Measurements from ENCODE around the gene MERTK. TPM values are rescaled to one million over a fixed set of nuclear protein-coding genes. Genes with fewer than 3 reads are reported as not detected.
A peak's percentile ranks its signal among the peaks of the same experiment; 100 is the strongest.

Gene MERTK
- total RNA-seq, 1 experiment from 2014 or later: 2.1 TPM

DNA sequence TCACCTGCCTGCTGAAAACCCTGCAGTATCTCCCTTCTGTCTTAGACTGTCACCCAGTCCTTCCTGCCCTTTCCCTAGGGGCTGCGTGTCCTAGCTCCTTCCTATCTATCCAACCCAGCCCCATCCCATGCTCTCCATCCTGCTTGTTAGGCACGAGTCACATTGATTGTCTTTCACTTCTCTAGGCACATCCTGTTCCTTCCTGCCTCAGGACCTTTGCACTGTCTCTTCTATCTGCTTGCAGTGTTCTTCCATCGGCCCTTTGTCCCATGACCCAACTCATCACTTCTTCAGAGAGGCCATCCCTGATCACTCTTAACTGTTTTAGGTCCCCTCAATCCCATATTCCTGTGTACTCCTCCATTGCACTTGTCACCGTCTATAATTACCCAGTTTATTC is 50.4 kb downstream of the MERTK start:
- H3K4me1 Mint-ChIP-seq (ENCODE audit: low read depth, unreplicated experiment): peaks cover 38% of the 10 kb centered on the region
- CTCF ChIA-PET: no interaction called here
- peaks cover 9% of the 10 kb centered on the region for H3K27me3 Mint-ChIP-seq (ENCODE audit: unreplicated experiment)
- DNase-seq: no peak
- BruUV-seq (replicated peaks): no TSS peak
- peaks cover 7% of the 10 kb centered on the region for H3K36me3 Mint-ChIP-seq (ENCODE audit: insufficient read depth, unreplicated experiment)
- no peak overlapping the region for H3K4me3 Mint-ChIP-seq (ENCODE audit: low read depth, unreplicated experiment)
- TF ChIP-seq CTCF (IDR thresholded peaks at IDR 0.05; ENCODE audit: unreplicated experiment): no peak
- intact Hi-C loops (cut with micrococcal nuclease; ENCODE audit: unreplicated experiment): loop anchor here (5.0 kb wide), 1 partner anchor 42 kb away; no protein-coding TSS in a partner anchor
- no peaks in the 10 kb centered on the region for H3K9me3 Mint-ChIP-seq (ENCODE audit: low read depth, unreplicated experiment)
- peak overlapping the region; percentile 1 for H3K27ac Mint-ChIP-seq (ENCODE audit: unreplicated experiment)

DNA sequence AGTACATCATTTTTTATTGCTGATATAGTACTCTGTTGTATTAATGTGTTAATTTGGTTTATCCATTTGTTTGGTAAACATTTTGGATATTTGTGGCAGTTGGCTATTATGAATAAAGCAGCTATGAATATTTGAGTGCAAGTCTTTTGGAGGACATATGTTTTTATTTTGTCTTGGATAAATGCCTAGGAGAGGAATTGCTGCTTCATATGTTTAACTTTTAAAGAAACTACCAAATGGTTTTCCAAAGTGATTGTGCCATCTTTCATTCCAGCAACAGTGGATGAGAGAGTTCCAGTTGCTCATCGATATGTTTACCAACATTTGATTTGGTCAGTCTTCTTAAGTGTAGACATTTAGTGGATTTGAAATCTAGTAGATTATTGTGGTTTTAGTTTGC is 51.8 kb downstream of the MERTK start:
- intact Hi-C loops (cut with micrococcal nuclease; ENCODE audit: unreplicated experiment): no loop called here
- Mint-ChIP-seq H3K4me3 (ENCODE audit: low read depth, unreplicated experiment) (no peak overlapping the region), H3K36me3 (ENCODE audit: insufficient read depth, unreplicated experiment) (peaks cover 7% of the 10 kb centered on the region), H3K27ac (ENCODE audit: unreplicated experiment) (no peak overlapping the region), H3K9me3 (ENCODE audit: low read depth, unreplicated experiment) (no peaks in the 10 kb centered on the region), H3K4me1 (ENCODE audit: low read depth, unreplicated experiment) (peaks cover 38% of the 10 kb centered on the region), H3K27me3 (ENCODE audit: unreplicated experiment) (peaks cover 9% of the 10 kb centered on the region)
- no TSS peak for BruUV-seq (replicated peaks)
- no peak for DNase-seq
- TF ChIP-seq CTCF (IDR thresholded peaks at IDR 0.05; ENCODE audit: unreplicated experiment): no peak
- CTCF ChIA-PET: interaction anchor here (0.6 kb wide), 1 partner anchor 1027 kb away, joined by 4 read pairs; no protein-coding TSS in a partner anchor

GRCh38 chr2:111951486-111951885 is 53.1 kb downstream of the MERTK start:
- Mint-ChIP-seq H3K4me1 (ENCODE audit: low read depth, unreplicated experiment) (peaks cover 29% of the 10 kb centered on the region), H3K27ac (ENCODE audit: unreplicated experiment) (no peak overlapping the region), H3K9me3 (ENCODE audit: low read depth, unreplicated experiment) (no peaks in the 10 kb centered on the region), H3K4me3 (ENCODE audit: low read depth, unreplicated experiment) (no peak overlapping the region), H3K27me3 (ENCODE audit: unreplicated experiment) (peaks cover 9% of the 10 kb centered on the region), H3K36me3 (ENCODE audit: insufficient read depth, unreplicated experiment) (peaks cover 6% of the 10 kb centered on the region)
- no peak for TF ChIP-seq CTCF (IDR thresholded peaks at IDR 0.05; ENCODE audit: unreplicated experiment)
- no peak for DNase-seq
- intact Hi-C loops (cut with micrococcal nuclease; ENCODE audit: unreplicated experiment): no loop called here
- BruUV-seq (replicated peaks): no TSS peak
- CTCF ChIA-PET: no interaction called here

DNA sequence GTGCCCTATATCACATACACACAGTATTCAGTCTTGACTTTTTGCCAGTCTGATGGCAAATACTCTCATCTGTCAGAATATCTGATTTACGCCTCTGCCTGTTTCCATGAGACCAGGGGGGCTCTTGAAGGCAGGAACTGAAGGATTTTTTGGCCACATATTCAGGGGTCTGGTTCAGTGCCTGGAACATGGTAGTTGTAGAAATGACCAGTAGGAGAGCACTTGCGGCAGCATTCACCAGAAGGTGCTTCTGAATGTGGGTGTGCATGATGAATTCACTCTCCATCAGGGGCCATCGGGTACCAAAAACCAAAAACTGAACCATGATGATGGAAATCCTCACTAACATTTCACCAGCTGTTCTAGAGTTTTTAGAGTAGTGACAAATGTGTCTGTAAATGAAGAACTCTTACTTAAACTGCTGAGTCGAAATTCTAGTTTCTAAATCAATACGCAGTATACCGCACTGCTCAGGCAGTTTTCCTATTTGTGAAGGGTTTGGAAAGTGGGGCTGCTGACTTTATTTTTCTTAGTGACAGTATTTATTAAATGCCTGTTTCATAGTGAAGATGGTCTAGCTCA is 54.6 kb downstream of the MERTK start:
- Mint-ChIP-seq H3K4me1 (ENCODE audit: low read depth, unreplicated experiment) (peaks cover 14% of the 10 kb centered on the region), H3K27me3 (ENCODE audit: unreplicated experiment) (peaks cover 9% of the 10 kb centered on the region), H3K27ac (ENCODE audit: unreplicated experiment) (no peak overlapping the region), H3K9me3 (ENCODE audit: low read depth, unreplicated experiment) (no peaks in the 10 kb centered on the region), H3K36me3 (ENCODE audit: insufficient read depth, unreplicated experiment) (no peaks in the 10 kb centered on the region), H3K4me3 (ENCODE audit: low read depth, unreplicated experiment) (no peak overlapping the region)
- intact Hi-C loops (cut with micrococcal nuclease; ENCODE audit: unreplicated experiment): no loop called here
- BruUV-seq (replicated peaks): no TSS peak
- CTCF ChIA-PET: no interaction called here
- TF ChIP-seq CTCF (IDR thresholded peaks at IDR 0.05; ENCODE audit: unreplicated experiment): no peak
- no peak for DNase-seq
